Measurements from ENCODE around the gene CA5A.
"Not testable (repeated sequence)": the region's sequence is repeated elsewhere in the genome, so short reads cannot be mapped to it uniquely, and the experiment has no call there.

CA5A gene

DNA sequence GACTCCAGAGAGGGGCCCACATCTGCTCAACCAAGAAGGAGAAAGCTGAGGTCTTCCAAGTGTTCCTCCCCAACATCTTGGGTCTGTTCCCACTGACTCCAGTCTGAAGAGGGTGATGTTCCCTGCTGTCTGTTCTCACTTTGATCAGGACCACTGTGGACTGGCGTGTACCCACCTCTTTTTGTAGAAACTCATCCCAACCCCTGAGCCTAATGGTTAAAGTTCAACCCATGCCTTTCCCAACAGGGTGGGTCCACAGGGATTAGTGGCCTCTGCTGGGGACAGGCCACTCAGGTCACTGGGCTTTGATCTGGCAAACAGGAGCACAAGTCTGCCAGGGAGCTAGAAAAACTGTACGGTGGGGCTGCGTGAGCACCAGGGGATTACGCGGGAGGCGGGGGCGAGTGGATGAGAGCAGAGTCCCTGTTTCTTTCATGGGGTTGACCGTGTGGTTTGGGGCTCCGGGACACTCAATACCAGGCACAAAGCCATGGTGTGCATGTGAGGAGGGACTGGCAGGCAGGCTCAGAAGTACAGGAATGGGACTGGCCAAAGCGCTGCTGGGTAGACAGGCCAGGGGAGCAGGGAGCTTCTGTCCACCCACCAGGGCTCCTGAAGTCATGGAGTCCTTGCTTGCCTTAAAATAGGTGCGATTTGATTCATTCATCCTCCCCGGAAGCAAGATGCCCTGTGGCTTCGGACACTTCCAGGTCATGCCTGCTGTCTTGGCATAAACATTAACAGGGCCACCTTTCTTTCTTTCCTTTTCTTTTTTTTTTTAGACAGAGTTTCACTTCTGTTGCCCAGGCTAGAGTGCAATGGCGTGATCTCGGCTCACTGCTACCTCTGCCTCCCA lies at the start of gene CA5A:
CA5A (minus strand) TSS at position 155 of the 856 bp plus-strand sequence; CDS start at position 76, 79 bp downstream.
- TF ChIP-seq, protein P1, sequence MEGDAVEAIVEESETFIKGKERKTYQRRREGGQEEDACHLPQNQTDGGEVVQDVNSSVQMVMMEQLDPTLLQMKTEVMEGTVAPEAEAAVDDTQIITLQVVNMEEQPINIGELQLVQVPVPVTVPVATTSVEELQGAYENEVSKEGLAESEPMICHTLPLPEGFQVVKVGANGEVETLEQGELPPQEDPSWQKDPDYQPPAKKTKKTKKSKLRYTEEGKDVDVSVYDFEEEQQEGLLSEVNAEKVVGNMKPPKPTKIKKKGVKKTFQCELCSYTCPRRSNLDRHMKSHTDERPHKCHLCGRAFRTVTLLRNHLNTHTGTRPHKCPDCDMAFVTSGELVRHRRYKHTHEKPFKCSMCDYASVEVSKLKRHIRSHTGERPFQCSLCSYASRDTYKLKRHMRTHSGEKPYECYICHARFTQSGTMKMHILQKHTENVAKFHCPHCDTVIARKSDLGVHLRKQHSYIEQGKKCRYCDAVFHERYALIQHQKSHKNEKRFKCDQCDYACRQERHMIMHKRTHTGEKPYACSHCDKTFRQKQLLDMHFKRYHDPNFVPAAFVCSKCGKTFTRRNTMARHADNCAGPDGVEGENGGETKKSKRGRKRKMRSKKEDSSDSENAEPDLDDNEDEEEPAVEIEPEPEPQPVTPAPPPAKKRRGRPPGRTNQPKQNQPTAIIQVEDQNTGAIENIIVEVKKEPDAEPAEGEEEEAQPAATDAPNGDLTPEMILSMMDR (IDR thresholded peaks at IDR 0.05), result no peak
- Histone ChIP-seq H3K4me3 (ENCODE audit: low read depth in 1 of 2, low read length in 1 of 2) (no peak within 1 kb of the TSS), H3K27ac (no peak within 1 kb of the TSS), H3K9me3 (no peaks in the 10 kb centered on the region), H3K27me3 (no peaks in the 10 kb centered on the region), H3K4me1 (ENCODE audit: control insufficient read depth in 1 of 2, insufficient read depth in 1 of 2, low read depth in 1 of 2, low read length in 1 of 2) (peaks cover 0 to 3% of the 10 kb centered on the region in 2 experiments), H3K36me3 (no peaks in the 10 kb centered on the region)

DNA sequence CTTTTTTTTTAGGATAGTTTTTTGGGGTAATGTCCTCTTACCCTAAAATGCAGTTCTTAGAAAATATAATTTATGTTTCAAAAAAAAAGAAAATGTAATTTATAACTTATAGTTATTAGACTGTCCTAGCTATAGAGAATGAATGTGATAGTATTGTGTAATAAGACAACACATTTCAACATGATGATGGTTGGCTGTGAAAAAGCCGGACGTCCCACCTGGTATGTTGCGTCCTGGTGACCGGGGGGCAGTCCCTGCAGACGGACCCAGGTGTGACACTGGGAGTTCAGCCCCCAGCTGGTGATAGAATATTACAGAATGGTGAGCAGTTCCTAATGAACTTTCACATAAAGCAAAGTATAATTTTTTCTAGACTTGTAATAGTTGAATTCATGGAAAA lies 49.2 kb upstream of the CA5A start:
- H3K27me3 ChIP-seq; H3K9me3 ChIP-seq; H3K27ac ChIP-seq; H3K4me3 ChIP-seq (ENCODE audit: low read depth in 1 of 2, low read length in 1 of 2); H3K4me1 ChIP-seq (ENCODE audit: control insufficient read depth in 1 of 2, insufficient read depth in 1 of 2, low read depth in 1 of 2, low read length in 1 of 2): not testable (repeated sequence)
- H3K36me3 ChIP-seq, result peaks cover 72% of the 10 kb centered on the region

DNA sequence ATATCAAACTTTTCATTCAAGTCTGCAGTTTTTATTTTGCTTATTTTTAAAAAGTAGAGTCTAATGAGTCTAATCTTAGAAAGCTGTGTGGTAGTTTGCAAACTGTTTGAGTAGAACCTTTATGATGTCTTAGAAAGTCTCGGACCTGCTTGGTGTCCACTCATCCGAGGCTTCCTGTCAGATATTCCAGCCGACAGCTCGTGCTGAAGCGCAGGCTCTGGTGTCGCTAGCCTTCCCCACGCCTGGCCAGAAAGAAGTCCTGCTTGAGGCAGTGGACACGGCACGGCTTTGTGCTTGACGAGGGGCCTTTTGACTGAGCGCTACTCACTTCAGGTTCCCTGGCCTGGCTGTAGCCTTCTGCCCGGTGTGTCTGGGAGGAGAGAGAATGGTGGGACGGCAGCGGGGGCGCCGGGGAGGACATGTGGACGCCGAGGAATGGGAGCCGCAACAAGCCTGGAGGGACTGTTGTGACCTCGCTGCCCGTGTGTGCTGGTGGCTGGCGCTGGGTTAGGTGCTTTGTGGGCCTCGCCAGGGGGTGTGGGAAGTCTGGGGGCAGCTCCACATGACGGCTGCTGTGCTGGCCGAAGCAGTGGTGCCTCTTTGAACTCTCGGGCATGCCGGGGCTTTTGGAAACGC lies 48.4 kb upstream of the CA5A start:
- Histone ChIP-seq H3K4me3 (ENCODE audit: low read depth in 1 of 2, low read length in 1 of 2) (no peak overlapping the region), H3K4me1 (ENCODE audit: control insufficient read depth in 1 of 2, insufficient read depth in 1 of 2, low read depth in 1 of 2, low read length in 1 of 2) (no peaks in the 10 kb centered on the region), H3K9me3 (no peaks in the 10 kb centered on the region), H3K27ac (no peak overlapping the region), H3K27me3 (no peaks in the 10 kb centered on the region), H3K36me3 (peaks cover 72% of the 10 kb centered on the region)
- TF ChIP-seq, protein P1 (IDR thresholded peaks at IDR 0.05), result no peak

- not testable (repeated sequence) for H3K4me1 ChIP-seq (ENCODE audit: control insufficient read depth in 1 of 2, insufficient read depth in 1 of 2, low read depth in 1 of 2, low read length in 1 of 2); H3K27ac ChIP-seq; H3K9me3 ChIP-seq; H3K27me3 ChIP-seq; H3K4me3 ChIP-seq (ENCODE audit: low read depth in 1 of 2, low read length in 1 of 2)
- H3K36me3 ChIP-seq, result peaks cover 70% of the 10 kb centered on the region
Measured at GRCh38 chr16:87984180-87984579, 47.9 kb upstream of the CA5A start.

DNA sequence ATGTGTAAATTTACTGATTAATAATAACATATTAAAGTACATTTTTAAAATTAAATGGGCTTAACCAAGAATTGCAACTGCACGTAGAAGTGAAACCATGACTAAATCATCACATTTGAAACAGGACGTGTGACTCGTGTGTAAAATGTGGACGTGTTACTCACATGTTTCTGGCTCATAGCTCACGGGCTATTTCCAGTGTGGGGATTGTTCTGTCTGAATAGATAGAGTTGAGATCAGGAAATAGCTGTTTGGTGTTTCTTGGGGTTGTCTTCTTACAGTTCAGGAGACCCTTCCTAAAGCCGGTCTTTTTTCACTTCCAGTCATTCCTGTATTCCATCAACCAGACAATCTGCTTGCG lies 47.4 kb upstream of the CA5A start:
- not testable (repeated sequence) for H3K27ac ChIP-seq; H3K9me3 ChIP-seq; H3K4me1 ChIP-seq (ENCODE audit: control insufficient read depth in 1 of 2, insufficient read depth in 1 of 2, low read depth in 1 of 2, low read length in 1 of 2); H3K27me3 ChIP-seq; H3K4me3 ChIP-seq (ENCODE audit: low read depth in 1 of 2, low read length in 1 of 2)
- H3K36me3 ChIP-seq, result peaks cover 69% of the 10 kb centered on the region

GRCh38 chr16:87983072-87983736 lies 46.9 kb upstream of the CA5A start:
- not testable (repeated sequence) for H3K27me3 ChIP-seq; H3K9me3 ChIP-seq; H3K4me3 ChIP-seq (ENCODE audit: low read depth in 1 of 2, low read length in 1 of 2); H3K27ac ChIP-seq; H3K4me1 ChIP-seq (ENCODE audit: control insufficient read depth in 1 of 2, insufficient read depth in 1 of 2, low read depth in 1 of 2, low read length in 1 of 2)
- H3K36me3 ChIP-seq, result peaks cover 69% of the 10 kb centered on the region

GRCh38 chr16:87982581-87983041 lies 46.3 kb upstream of the CA5A start:
- Histone ChIP-seq H3K9me3 (no peaks in the 10 kb centered on the region), H3K4me3 (ENCODE audit: low read depth in 1 of 2, low read length in 1 of 2) (no peak overlapping the region), H3K36me3 (peaks cover 72% of the 10 kb centered on the region), H3K27ac (no peak overlapping the region), H3K27me3 (no peaks in the 10 kb centered on the region), H3K4me1 (ENCODE audit: control insufficient read depth in 1 of 2, insufficient read depth in 1 of 2, low read depth in 1 of 2, low read length in 1 of 2) (no peaks in the 10 kb centered on the region)
- TF ChIP-seq, protein P1 (IDR thresholded peaks at IDR 0.05), result no peak

DNA sequence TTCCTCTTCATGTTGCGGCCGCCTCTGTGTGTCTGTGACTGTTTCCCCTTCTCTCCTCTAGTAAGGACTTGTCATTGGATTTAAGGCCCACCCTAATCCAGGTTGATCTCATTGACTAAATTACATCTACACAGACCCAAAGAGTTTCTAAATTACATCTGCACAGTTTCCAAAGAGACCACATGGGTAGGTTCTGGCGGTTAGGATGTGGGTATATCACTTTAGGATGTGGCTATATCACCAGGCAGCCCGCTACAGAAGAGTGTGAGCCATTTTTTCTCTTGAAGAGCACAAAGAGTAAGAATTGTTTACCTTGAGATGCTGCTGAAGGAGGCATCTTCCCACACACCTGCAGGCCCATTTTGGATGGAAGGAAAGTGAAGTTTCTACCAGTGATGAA lies 45.0 kb upstream of the CA5A start:
- peaks cover 75% of the 10 kb centered on the region for H3K36me3 ChIP-seq
- H3K9me3 ChIP-seq; H3K4me3 ChIP-seq (ENCODE audit: low read depth in 1 of 2, low read length in 1 of 2); H3K27ac ChIP-seq; H3K27me3 ChIP-seq; H3K4me1 ChIP-seq (ENCODE audit: control insufficient read depth in 1 of 2, insufficient read depth in 1 of 2, low read depth in 1 of 2, low read length in 1 of 2): not testable (repeated sequence)

GRCh38 chr16:87979911-87980630 lies 43.7 kb upstream of the CA5A start:
- not testable (repeated sequence) for H3K9me3 ChIP-seq; H3K27ac ChIP-seq; H3K4me1 ChIP-seq (ENCODE audit: control insufficient read depth in 1 of 2, insufficient read depth in 1 of 2, low read depth in 1 of 2, low read length in 1 of 2); H3K27me3 ChIP-seq; H3K4me3 ChIP-seq (ENCODE audit: low read depth in 1 of 2, low read length in 1 of 2)
- H3K36me3 ChIP-seq, result peaks cover 67% of the 10 kb centered on the region
